ENCODE data around the gene NR1H4. TPM values are rescaled to one million over a fixed set of nuclear protein-coding genes. Genes with fewer than 3 reads are reported as not detected.
"Not testable (repeated sequence)": the region's sequence is repeated elsewhere in the genome, so short reads cannot be mapped to it uniquely, and the experiment has no call there.

Gene NR1H4
- total RNA-seq, 1 donor from 2014 or later, result 61.6 TPM

- ATAC-seq (peak; percentile 83), DNase-seq (ENCODE audit: low spot score) (peak; percentile 91)
Observed at GRCh38 chr12:100504804-100505203, 31.1 kb downstream of the NR1H4 start.

- no peak for ATAC-seq
- DNase-seq (ENCODE audit: low spot score), result no peak
Observed at GRCh38 chr12:100508751-100509150, 35.1 kb downstream of the NR1H4 start.

GRCh38 chr12:100512692-100513091 lies 39.0 kb downstream of the NR1H4 start:
- ATAC-seq (peak; percentile 25), DNase-seq (ENCODE audit: low spot score) (no peak)

- ATAC-seq, result no peak
- DNase-seq (ENCODE audit: low spot score), result no peak
Observed at GRCh38 chr12:100515968-100516367, 42.3 kb downstream of the NR1H4 start.

GRCh38 chr12:100518376-100518775 lies 44.7 kb downstream of the NR1H4 start:
- ATAC-seq, result peak; percentile 77

GRCh38 chr12:100520048-100520769 lies 46.5 kb downstream of the NR1H4 start:
- peak; percentile 53 for DNase-seq (ENCODE audit: low spot score)
- ATAC-seq, result peak; percentile 77

More at GRCh38 chr12:100518376-100518775, 44.7 kb downstream of the NR1H4 start:
- peak; percentile 55 for DNase-seq (ENCODE audit: low spot score)

GRCh38 chr12:100521958-100522357 lies 48.3 kb downstream of the NR1H4 start:
- DNase-seq (ENCODE audit: low spot score) (no peak), ATAC-seq (no peak)

- ATAC-seq (no peak), DNase-seq (ENCODE audit: low spot score) (no peak)
Observed at GRCh38 chr12:100528034-100528433, 54.4 kb downstream of the NR1H4 start.

GRCh38 chr12:100528471-100529127 lies 54.9 kb downstream of the NR1H4 start:
- no peak for DNase-seq (ENCODE audit: low spot score)
- ATAC-seq, result no peak

- ATAC-seq (no peak), DNase-seq (ENCODE audit: low spot score) (no peak)
Observed at GRCh38 chr12:100529756-100530350, 56.2 kb downstream of the NR1H4 start.

GRCh38 chr12:100533376-100533775 lies 59.7 kb downstream of the NR1H4 start:
- DNase-seq (ENCODE audit: low spot score) (no peak), ATAC-seq (no peak)

GRCh38 chr12:100534625-100535227 lies 61.1 kb downstream of the NR1H4 start:
- ATAC-seq, result peak; percentile 83

GRCh38 chr12:100539202-100539601 lies 65.5 kb downstream of the NR1H4 start:
- DNase-seq (ENCODE audit: low spot score) (no peak), ATAC-seq (no peak)

More at GRCh38 chr12:100534625-100535227, 61.1 kb downstream of the NR1H4 start:
- no peak for DNase-seq (ENCODE audit: low spot score)

- DNase-seq (ENCODE audit: low spot score), result no peak
- no peak for ATAC-seq
Observed at GRCh38 chr12:100544165-100544564, 70.5 kb downstream of the NR1H4 start.

- ATAC-seq, result no peak
- no peak for DNase-seq (ENCODE audit: low spot score)
Observed at GRCh38 chr12:100545092-100545491, 71.4 kb downstream of the NR1H4 start.

GRCh38 chr12:100553936-100554335 lies 80.3 kb downstream of the NR1H4 start:
- no peak for DNase-seq (ENCODE audit: low spot score)
- ATAC-seq, result peak; percentile 50

- peak; percentile 75 for ATAC-seq
- DNase-seq (ENCODE audit: low spot score), result no peak
Observed at GRCh38 chr12:100554608-100555077, 81.0 kb downstream of the NR1H4 start.

- ATAC-seq, result peak; percentile 75
- DNase-seq (ENCODE audit: low spot score), result no peak
Observed at GRCh38 chr12:100555722-100556121, 82.1 kb downstream of the NR1H4 start.

- peak; percentile 12 for ATAC-seq
Observed at GRCh38 chr12:100557357-100557756, 83.7 kb downstream of the NR1H4 start.

GRCh38 chr12:100559261-100559660 lies 85.6 kb downstream of the NR1H4 start:
- ATAC-seq; DNase-seq (ENCODE audit: low spot score): not testable (repeated sequence)

More at GRCh38 chr12:100557357-100557756, 83.7 kb downstream of the NR1H4 start:
- no peak for DNase-seq (ENCODE audit: low spot score)

GRCh38 chr12:100564090-100564489 lies 90.4 kb downstream of the NR1H4 start:
- no peak for ATAC-seq

More at GRCh38 chr12:100564090-100564489, 90.4 kb downstream of the NR1H4 start:
- no peak for DNase-seq (ENCODE audit: low spot score)

Data from left lobe of liver (tissue), 2 donors.